HepG2 (cell line): ENCODE data around the gene ZSWIM5.

Experiments used
- BRCA1 ChIP-seq: sonication (generic); formaldehyde crosslinking; IDR thresholded peaks from 2 replicates; pipeline ENCODE4 v1.4.0; 2020; ENCODE audit warnings: missing genetic modification reagents
- HNF1A ChIP-seq, 2 experiments: sonication (generic) in 1 of 2; formaldehyde crosslinking in 1 of 2; IDR thresholded peaks; 2 replicates each; pipeline versions ENCODE4 v1.4.0 to v1.6.1; 2016 to 2020; ENCODE audit warnings: borderline replicate concordance in 1 of 2, low read depth in 1 of 2, mild to moderate bottlenecking in 1 of 2, missing genetic modification reagents in 1 of 2
- ZBTB40 ChIP-seq, 2 experiments: fragments of 450-650 bp in 1 of 2; sonication (generic) in 1 of 2; formaldehyde crosslinking in 1 of 2; IDR thresholded peaks; 2 replicates each; pipeline versions ENCODE4 v1.6.1 to v1.8.0; 2016 to 2022; ENCODE audit warnings: antibody characterized with exemption in 1 of 2, mild to moderate bottlenecking in 1 of 2, missing genetic modification reagents in 1 of 2

GRCh38 chr1:45221716-45222115, 15.3 kb upstream of the ZSWIM5 start:
- TF ChIP-seq HNF1A (IDR thresholded peaks at IDR 0.05; ENCODE audit: low read depth) (no peak), HNF1A (CRISPR knock-in tag; IDR thresholded peaks at IDR 0.05; ENCODE audit: borderline replicate concordance) (no peak), BRCA1 (no peak), ZBTB40 (IDR thresholded peaks at IDR 0.05) (no peak), ZBTB40 (CRISPR knock-in tag; IDR thresholded peaks at IDR 0.05) (no peak)
